Endodermal cell (in vitro differentiated cells): ENCODE measurements around the gene ARHGEF40. TPM values are rescaled to one million over a fixed set of nuclear protein-coding genes. Genes with fewer than 3 reads are reported as not detected.

Source experiments
- DNase-seq: peaks from one replicate; pipeline ENCODE4 v3.0.0-alpha.2; 2017
- H3K27ac ChIP-seq: 2 replicates; pipeline ENCODE4 v1.5.1; 2013; ENCODE audit warnings: mild to moderate bottlenecking, low read depth, low read length, moderate library complexity
- H3K27me3 ChIP-seq: 2 replicates; pipeline ENCODE4 v1.6.1; 2013; ENCODE audit warnings: mild to moderate bottlenecking, low read length, moderate library complexity; ENCODE audit not compliant: insufficient read depth, control insufficient read depth, poor library complexity, severe bottlenecking
- H3K36me3 ChIP-seq: 2 replicates; pipeline ENCODE4 v1.7.0; 2013; ENCODE audit warnings: mild to moderate bottlenecking, low read length, moderate library complexity; ENCODE audit not compliant: control insufficient read depth, insufficient read depth
- H3K4me1 ChIP-seq: one replicate; pipeline ENCODE4 v1.7.0; 2013; ENCODE audit warnings: low read length; ENCODE audit not compliant: control insufficient read depth, insufficient read depth
- H3K4me3 ChIP-seq: 2 replicates; pipeline ENCODE4 v1.5.1; 2013; ENCODE audit warnings: mild to moderate bottlenecking, low read length, moderate library complexity
- H3K9ac ChIP-seq: 2 replicates; pipeline ENCODE4 v1.6.1; 2013; ENCODE audit warnings: mild to moderate bottlenecking, low read length, moderate library complexity; ENCODE audit not compliant: poor library complexity, severe bottlenecking; ENCODE audit errors: extremely low read depth
- H3K9me3 ChIP-seq: 2 replicates; pipeline ENCODE4 v1.6.1; 2013; ENCODE audit warnings: mild to moderate bottlenecking, low read length, moderate library complexity; ENCODE audit not compliant: control insufficient read depth
- H3K27ac Mint-ChIP-seq: 2 replicates; pipeline ENCODE4 v1.8.0; 2020; ENCODE audit warnings: mixed read lengths
- H3K27me3 Mint-ChIP-seq: 2 replicates; pipeline ENCODE4 v1.8.0; 2021; ENCODE audit warnings: mild to moderate bottlenecking, mixed read lengths; ENCODE audit not compliant: insufficient read depth
- H3K36me3 Mint-ChIP-seq: 2 replicates; pipeline ENCODE4 v1.8.0; 2020; ENCODE audit warnings: low read depth, mixed read lengths
- H3K4me1 Mint-ChIP-seq: 2 replicates; pipeline ENCODE4 v1.8.0; 2020; ENCODE audit warnings: mixed read lengths
- H3K4me3 Mint-ChIP-seq: 2 replicates; pipeline ENCODE4 v1.8.0; 2020; ENCODE audit warnings: mild to moderate bottlenecking, moderate library complexity, mixed read lengths
- H3K9me3 Mint-ChIP-seq: 2 replicates; pipeline ENCODE4 v1.8.0; 2020; ENCODE audit warnings: mild to moderate bottlenecking, mixed read lengths
- WGBS, 2 experiments: methylation state at CpG; one replicate each; pipeline versions ENCODE4 v1.1.5 to v1.1.7; 2013; ENCODE audit warnings: missing lambda C conversion rate in 2 of 2, mixed read lengths in 1 of 2; ENCODE audit not compliant: insufficient coverage in 1 of 2, insufficient read length in 1 of 2; 5-methylcytosine and 5-hydroxymethylcytosine counted together
- total RNA-seq, 2 donors: library from RNA; stranded (reverse); fragmentation: NEBNext Ultra II Directional in 1 of 2; extraction: Animal tissue kit (Norgen Biotek cat#: 25700) in 1 of 2; gene quantifications; 2 replicates in 1 of 2; 3 replicates in 1 of 2; pipeline ENCODE4 v1.2.1, GENCODE V29; 2021
- TF ChIP-seq, protein P1 (sequence below): fragments of 200-600 bp; sonication (generic); conservative IDR thresholded peaks from 2 replicates; pipeline ENCODE4 v1.5.0; 2021; ENCODE audit warnings: antibody characterized with exemption, mild to moderate bottlenecking

Gene ARHGEF40
- total RNA-seq, 2 donors from 2014 or later = 71.1 to 73.5 TPM

GRCh38 chr14:21057803-21058675 lies 12.1 kb upstream of the ARHGEF40 start, which contains the start of gene RNASE8:
TSS of gene RNASE8 (plus strand) at chr14:21057822. CDS start at chr14:21057893, 71 bp downstream.
- Histone ChIP-seq H3K4me1 (peaks cover 2% of the 10 kb centered on the region), H3K9ac (no peak within 1 kb of the TSS), H3K36me3 (no peaks in the 10 kb centered on the region), H3K27me3 (no peaks in the 10 kb centered on the region), H3K4me3 (no peak within 1 kb of the TSS), H3K27ac (no peak within 1 kb of the TSS), H3K9me3 (no peaks in the 10 kb centered on the region)
- TF ChIP-seq, protein P1, sequence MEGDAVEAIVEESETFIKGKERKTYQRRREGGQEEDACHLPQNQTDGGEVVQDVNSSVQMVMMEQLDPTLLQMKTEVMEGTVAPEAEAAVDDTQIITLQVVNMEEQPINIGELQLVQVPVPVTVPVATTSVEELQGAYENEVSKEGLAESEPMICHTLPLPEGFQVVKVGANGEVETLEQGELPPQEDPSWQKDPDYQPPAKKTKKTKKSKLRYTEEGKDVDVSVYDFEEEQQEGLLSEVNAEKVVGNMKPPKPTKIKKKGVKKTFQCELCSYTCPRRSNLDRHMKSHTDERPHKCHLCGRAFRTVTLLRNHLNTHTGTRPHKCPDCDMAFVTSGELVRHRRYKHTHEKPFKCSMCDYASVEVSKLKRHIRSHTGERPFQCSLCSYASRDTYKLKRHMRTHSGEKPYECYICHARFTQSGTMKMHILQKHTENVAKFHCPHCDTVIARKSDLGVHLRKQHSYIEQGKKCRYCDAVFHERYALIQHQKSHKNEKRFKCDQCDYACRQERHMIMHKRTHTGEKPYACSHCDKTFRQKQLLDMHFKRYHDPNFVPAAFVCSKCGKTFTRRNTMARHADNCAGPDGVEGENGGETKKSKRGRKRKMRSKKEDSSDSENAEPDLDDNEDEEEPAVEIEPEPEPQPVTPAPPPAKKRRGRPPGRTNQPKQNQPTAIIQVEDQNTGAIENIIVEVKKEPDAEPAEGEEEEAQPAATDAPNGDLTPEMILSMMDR = no peak
- Mint-ChIP-seq H3K27me3 (no peaks in the 10 kb centered on the region), H3K4me3 (no peak within 1 kb of the TSS), H3K27ac (no peak within 1 kb of the TSS), H3K4me1 (peaks cover 22% of the 10 kb centered on the region), H3K36me3 (no peaks in the 10 kb centered on the region), H3K9me3 (no peaks in the 10 kb centered on the region)
- WGBS, 2 experiments = 78 to 90% methylated on average over 6 to 8 of the region's 8 CpGs
- DNase-seq = no peak

GRCh38 chr14:21058903-21059302 lies 11.2 kb upstream of the ARHGEF40 start:
- no peaks in the 10 kb centered on the region for H3K9me3 Mint-ChIP-seq
- no peaks in the 10 kb centered on the region for H3K36me3 Mint-ChIP-seq
- H3K4me1 Mint-ChIP-seq = peaks cover 30% of the 10 kb centered on the region
- H3K4me3 Mint-ChIP-seq = no peak overlapping the region
- 90% methylated on average over 5 of the region's 5 CpGs; no CpG with 5 or more reads in 1 of the 2 experiments for WGBS, 2 experiments
- H3K4me1 ChIP-seq = peaks cover 6% of the 10 kb centered on the region
- no peak overlapping the region for H3K9ac ChIP-seq
- no peak for DNase-seq
- no peak overlapping the region for H3K27ac ChIP-seq
- H3K27me3 Mint-ChIP-seq = no peaks in the 10 kb centered on the region
- no peak overlapping the region for H3K4me3 ChIP-seq
- TF ChIP-seq, protein P1 = no peak
- no peaks in the 10 kb centered on the region for H3K9me3 ChIP-seq
- H3K36me3 ChIP-seq = no peaks in the 10 kb centered on the region
- no peaks in the 10 kb centered on the region for H3K27me3 ChIP-seq
- H3K27ac Mint-ChIP-seq = no peak overlapping the region

DNA sequence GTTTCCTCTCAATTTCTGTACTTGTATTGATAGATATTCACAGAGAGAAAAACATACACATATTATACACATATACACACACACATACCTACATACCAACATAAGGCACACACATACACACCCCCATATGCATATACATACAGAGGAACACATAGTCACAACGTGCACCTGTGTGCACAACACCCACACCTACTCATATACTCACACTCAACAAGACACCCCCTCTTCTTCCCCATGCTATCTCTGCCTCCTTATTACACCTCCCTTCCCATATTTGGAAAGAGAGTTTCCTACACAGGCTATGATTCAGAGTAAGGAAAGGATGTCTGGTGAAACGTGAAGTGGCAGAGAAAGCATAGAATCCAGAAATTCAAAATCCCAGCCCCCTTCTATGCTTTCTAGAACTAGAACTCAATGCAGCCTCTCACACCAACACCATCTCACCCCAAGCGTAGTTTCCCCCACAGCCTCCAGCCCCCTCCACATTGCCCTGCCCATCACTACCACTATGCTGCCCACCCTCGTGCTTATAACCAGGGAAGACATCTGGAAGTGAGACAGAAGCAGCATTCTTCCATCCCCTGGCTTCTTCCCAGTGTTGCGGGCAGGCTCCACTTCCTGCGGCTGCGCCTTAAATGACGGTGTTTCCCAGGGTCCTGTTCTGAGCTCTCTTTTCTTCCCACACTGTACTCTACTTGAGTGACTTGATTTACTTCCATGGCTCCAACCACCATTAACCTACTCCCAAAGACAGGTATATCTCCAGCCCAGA lies 10.1 kb upstream of the ARHGEF40 start:
- Histone ChIP-seq H3K27me3 (no peaks in the 10 kb centered on the region), H3K27ac (no peak overlapping the region), H3K9me3 (no peaks in the 10 kb centered on the region), H3K9ac (no peak overlapping the region), H3K4me3 (no peak overlapping the region), H3K4me1 (peaks cover 6% of the 10 kb centered on the region), H3K36me3 (no peaks in the 10 kb centered on the region)
- Mint-ChIP-seq H3K9me3 (no peaks in the 10 kb centered on the region), H3K36me3 (no peaks in the 10 kb centered on the region), H3K27ac (no peak overlapping the region), H3K4me1 (peaks cover 26% of the 10 kb centered on the region), H3K4me3 (no peak overlapping the region), H3K27me3 (no peaks in the 10 kb centered on the region)
- WGBS, 2 experiments = 90 to 95% methylated on average over 6 to 8 of the region's 8 CpGs
- TF ChIP-seq, protein P1 = no peak
- no peak for DNase-seq
